Retina (tissue), 1 donor: Measurements from ENCODE around the gene COMMD9.

Source experiments
- DNase-seq: peaks from one replicate; pipeline ENCODE4 v3.0.0-alpha.2; 2016

COMMD9 gene

DNA sequence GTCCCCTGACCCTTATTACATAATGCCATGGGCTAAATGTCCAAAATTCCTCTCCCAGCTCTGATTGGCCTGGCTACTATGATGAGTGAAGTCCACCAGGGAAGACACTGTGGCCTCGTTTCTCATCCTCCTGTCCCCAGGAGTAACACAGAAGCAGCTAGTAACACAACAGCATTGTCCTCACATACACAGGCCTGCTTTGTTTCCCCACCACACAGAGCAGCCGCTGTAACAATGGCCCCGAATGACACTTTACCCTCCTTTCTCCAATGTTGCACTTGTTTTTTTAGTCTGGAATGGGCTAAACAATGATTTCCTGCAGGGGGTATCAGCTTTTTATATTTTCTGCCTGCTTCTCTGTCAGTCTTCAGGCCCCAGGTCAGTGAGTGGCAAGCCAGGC is 6.7 kb upstream of the COMMD9 start, which contains the start of gene PRR5L:
PRR5L (plus strand) TSS at position 363 of the 400 bp plus-strand sequence. CDS start 104,834 bp downstream, outside the sequence.
- peak; percentile 44 for DNase-seq

- peak; percentile 32 for DNase-seq
Measured at GRCh38 chr11:36292311-36292722, 3.1 kb upstream of the COMMD9 start.

DNA sequence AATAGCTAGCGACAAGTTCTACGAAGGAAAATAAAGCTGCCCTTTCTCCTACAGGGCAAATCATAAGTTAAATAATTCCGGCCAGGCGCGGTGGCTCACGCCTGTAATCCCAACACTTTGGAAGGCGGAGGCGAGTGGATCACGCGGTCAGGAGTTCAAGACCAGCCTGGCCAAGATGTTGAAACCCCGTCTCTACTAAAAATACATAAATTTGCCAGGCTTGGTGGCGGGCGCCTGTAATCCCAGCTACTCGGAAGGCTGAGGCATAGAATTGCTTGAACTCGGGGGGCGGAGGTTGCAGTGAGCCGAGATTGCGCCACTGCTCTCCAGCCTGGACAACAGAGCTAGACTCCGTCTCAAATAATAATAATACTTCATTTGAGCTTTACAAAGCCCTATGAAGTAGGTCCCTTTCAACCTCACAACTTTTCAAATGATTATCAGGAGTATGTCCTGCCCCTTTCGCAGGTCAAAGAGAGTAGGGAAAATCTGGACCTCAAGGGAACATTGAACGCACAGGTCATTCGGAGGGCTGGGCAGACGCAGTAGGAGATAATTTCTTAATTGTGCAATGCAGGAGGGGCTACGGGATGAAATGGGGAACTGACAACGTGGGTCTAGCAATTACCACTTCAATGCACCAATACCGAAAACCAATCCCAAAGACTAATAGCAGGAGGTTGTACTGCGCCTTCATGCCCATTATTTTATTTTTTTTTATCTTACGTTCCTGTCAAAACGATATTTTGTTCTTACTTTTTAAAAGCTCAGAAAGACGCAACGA is 590 bp downstream of the COMMD9 start:
- DNase-seq: no peak

DNA sequence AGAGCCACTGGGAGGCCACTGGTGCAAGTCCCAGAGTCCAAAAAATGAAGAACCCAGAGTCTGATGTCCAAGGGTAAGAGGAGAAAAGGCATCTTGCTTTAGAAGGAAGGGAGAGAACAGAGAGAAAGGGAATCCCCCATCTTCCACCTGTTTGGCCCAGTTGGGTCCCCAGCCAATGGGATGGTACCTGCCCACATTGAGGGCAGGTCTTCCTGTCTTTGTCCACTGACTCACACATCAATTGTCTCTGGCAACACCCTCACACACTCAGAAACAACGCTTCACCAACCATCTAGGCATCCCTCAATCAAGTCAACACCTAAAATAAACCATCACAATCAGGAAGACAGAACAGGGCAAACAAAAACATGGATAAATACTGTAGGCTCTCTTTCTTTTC is 6.3 kb downstream of the COMMD9 start:
- DNase-seq: no peak

DNA sequence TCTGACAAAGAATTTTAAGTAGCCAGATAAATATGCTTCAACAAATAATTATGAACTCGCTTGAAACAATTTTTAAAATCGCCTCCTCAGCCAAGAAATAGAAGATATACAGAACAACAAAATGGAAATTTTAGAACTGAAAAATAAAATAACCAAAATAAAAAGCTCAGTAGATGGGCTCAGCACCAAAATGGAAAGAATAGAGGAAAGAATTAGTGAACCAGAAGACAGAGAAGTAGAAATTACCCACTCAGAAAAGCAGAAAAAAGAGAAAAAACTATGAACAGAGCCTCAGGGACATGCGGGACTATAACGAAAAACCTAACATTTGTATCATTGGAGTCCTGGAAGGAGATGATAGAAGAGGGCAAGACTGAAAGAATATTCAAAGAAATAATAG is 7.4 kb downstream of the COMMD9 start:
- no peak for DNase-seq

- no peak for DNase-seq
Measured at GRCh38 chr11:36280531-36280930, 8.7 kb downstream of the COMMD9 start.

GRCh38 chr11:36278531-36279282 is 10.5 kb downstream of the COMMD9 start:
- no peak for DNase-seq

- no peak for DNase-seq
Measured at GRCh38 chr11:36274414-36274813, 14.8 kb downstream of the COMMD9 start.

DNA sequence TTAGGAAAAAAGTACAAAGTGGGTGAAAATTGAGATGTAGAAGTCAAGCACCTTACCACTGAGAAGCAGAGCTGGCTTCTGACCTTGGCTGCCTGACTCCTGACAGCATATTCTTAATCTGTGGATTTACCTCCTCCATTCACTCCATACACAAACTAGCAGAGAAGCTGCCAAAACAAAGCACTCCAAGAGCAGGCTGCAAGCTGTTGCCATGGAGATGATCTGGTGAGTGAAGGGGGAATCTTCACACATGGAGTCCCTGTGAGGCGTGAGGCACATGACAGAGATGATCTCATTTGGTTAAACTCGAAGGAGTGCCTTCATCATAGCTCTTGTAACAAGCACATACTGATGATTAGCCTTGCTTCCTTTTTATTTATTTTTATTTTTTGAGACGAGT is 16.1 kb downstream of the COMMD9 start:
- DNase-seq: no peak

DNA sequence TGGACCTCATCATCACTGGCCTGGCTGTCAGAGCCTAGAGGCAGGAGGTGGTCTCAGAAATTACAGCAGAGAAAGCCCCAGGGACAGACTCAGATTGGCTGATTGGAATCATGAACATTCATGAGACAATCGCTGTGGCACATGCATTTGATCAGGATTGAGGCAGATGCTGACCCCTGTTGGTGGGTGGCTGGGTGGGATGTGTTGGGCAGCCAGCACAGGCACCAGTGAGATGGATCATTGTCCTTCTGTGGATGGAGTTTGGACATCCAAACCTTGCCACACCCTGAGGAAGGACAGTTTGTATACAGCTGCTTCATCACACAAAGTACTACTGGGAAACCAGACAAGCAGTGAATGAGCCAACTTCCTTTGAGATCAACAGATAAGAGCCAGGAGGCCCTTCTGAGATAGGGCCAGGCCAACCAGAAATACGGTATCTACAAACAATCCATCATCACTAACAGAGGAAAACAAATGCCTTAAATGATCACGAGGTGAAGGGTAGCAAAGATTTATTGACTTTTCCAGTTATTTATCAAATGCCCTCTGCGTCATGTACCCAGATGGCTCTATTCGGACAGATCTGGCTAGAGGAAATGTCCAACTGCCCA is 17.3 kb downstream of the COMMD9 start:
- no peak for DNase-seq

DNA sequence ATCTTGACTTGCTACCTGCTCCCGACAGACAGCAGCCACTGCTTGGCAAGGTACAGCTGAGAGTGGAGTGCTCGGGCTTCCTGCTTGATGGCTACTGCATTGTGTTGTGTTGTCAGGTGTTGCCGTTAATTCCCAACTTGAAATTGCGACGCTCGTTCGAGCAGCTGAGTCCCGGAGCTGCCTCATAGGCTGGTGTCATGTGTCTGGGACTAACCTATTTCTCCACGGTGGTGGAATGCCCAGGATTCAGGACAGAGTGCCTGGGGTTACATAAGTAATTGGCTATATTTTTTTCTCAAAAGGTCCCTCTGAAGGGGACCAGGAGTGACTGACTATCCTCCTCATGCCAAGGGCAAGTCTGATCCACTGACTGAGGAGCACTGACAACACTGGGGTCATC is 18.5 kb downstream of the COMMD9 start:
- no peak for DNase-seq

GRCh38 chr11:36268337-36268985 is 20.8 kb downstream of the COMMD9 start:
- DNase-seq: no peak

DNA sequence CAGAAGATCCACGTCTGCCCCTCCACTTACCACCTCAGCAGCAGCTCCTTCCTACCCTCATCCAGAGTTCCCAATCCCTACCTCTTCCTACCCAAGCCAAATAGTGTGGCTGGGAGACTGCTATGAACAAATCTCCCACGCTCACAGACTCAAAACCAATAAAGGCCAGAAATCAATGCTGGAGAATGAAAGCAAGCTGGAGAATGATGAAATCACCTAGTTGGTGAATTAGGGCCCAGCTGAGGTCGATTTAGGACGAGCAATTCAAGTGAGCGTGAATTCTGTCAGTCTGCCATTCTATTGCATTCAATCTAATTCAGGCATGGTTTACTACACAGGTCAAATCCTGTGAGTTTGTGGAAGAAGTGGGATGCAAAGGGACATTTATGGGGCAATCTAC is 22.5 kb downstream of the COMMD9 start:
- DNase-seq: no peak

DNA sequence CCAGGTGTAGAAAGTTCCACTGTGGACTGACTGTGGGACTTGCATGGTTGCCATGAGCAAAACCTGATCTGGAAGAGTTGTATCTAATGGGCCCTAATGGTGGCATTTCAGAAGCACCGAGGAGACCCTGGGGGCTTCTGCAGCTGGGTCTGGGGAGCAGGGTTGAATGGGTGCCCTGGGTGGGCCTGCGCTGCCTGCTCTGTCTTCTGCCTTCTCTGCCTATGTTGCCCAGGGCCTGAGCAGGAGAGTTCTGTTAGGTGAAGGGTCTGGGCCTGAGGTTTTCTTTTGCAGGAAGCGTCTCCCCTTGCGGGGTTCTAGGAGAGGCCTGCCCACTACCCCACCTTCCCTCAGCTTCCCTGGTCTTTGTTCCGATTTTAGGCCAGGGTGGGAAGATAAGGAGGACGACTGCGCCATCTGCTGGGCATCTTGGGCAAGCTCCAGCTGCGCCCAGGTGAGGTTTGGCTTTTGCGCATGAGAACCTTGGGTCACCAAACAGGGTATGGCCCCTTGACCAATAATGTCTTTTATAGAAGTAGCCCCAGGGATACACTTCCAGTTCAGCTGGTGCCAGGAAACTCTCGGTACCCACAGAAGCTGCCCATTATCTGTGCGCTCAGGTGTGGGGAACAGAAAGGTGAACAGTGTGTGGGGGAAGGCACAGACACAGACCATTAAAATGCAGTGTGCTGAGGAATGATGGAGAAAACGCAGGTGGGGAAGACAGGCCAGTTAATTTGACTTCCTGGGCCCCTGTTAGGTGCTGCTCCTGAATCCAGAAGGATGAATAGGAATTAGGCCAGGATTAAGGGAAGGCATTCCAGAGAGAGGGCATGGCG is 23.2 kb downstream of the COMMD9 start:
- peak; percentile 86 for DNase-seq

GRCh38 chr11:36264973-36265344 is 24.3 kb downstream of the COMMD9 start:
- DNase-seq: no peak

GRCh38 chr11:36264011-36264972 is 24.9 kb downstream of the COMMD9 start:
- DNase-seq: no peak

DNA sequence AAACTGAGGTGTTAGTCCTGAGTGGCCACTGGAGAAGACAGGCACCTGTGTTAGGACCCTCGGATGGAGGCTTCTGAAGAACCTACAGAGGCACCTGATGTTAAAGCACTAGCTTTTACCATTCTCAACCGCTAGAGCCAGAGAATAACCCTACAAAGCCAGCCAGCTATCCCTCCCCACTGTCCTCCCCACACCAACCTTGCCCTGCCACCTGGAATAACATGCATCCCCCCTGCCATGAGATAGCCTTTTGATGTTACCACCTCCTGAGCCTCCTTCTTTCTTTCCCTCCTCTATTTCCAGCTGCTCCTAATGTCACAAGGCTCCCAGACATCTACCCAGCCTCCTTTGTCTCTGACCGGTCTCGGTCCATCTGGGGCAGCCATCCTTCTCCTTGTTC is 28.1 kb downstream of the COMMD9 start:
- DNase-seq: no peak

GRCh38 chr11:36258730-36259360 is 30.4 kb downstream of the COMMD9 start:
- DNase-seq: peak; percentile 59

- no peak for DNase-seq
Measured at GRCh38 chr11:36257351-36257750, 31.9 kb downstream of the COMMD9 start.

DNA sequence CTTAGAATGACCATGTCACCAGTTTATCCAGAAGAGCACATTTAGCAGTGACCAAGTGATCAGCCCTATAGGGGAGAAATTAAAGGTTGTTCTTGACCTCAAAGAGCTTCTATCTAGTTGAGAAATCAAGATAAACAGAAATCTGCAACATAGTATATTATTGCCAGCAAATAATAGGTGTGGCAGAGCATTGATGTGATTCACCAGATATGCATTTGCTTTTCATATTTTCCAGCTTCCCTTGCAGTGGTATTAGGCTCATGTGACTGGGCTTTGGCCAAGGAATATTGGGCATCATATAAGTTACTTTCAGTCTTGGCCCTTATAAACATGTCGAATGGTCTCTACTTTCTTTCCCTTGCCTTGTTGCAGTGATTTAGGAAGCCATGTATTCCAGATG is 34.5 kb downstream of the COMMD9 start:
- DNase-seq: no peak

GRCh38 chr11:36253238-36253637 is 36.0 kb downstream of the COMMD9 start:
- peak; percentile 64 for DNase-seq
